Neuronal stem cell (in vitro differentiated cells): Measurements from ENCODE around the gene CCDC47.

Source experiments
- DNase-seq: peaks from one replicate; pipeline ENCODE4 v3.0.0-alpha.2; 2013; ENCODE audit warnings: low spot score
- H2AFZ ChIP-seq: one replicate; pipeline ENCODE4 v1.6.1; 2013; ENCODE audit warnings: mild to moderate bottlenecking, low read length, inconsistent platforms
- H2AK5ac ChIP-seq: 2 replicates; pipeline ENCODE4 v1.6.1; 2013; ENCODE audit warnings: low read depth, mild to moderate bottlenecking, inconsistent platforms, low read length, moderate library complexity, mixed read lengths
- H2BK120ac ChIP-seq: 2 replicates; pipeline ENCODE4 v1.6.1; 2013; ENCODE audit warnings: low read depth, mild to moderate bottlenecking, inconsistent platforms, low read length, moderate library complexity, mixed read lengths
- H2BK12ac ChIP-seq: one replicate; pipeline ENCODE4 v1.6.1; 2013; ENCODE audit warnings: low read length, inconsistent platforms
- H2BK15ac ChIP-seq: 2 replicates; pipeline ENCODE4 v1.6.1; 2013; ENCODE audit warnings: mild to moderate bottlenecking, low read length, inconsistent platforms, mixed read lengths
- H2BK5ac ChIP-seq: one replicate; pipeline ENCODE4 v1.6.1; 2013; ENCODE audit warnings: inconsistent platforms, mild to moderate bottlenecking, low read length, moderate library complexity
- H3K14ac ChIP-seq: one replicate; pipeline ENCODE4 v1.6.1; 2013; ENCODE audit warnings: low read length, inconsistent platforms
- H3K18ac ChIP-seq: 2 replicates; pipeline ENCODE4 v1.6.1; 2013; ENCODE audit warnings: low read length, inconsistent platforms
- H3K23ac ChIP-seq: 2 replicates; pipeline ENCODE4 v1.6.1; 2013; ENCODE audit warnings: low read depth, mild to moderate bottlenecking, mixed read lengths, low read length, inconsistent platforms; ENCODE audit not compliant: poor library complexity
- H3K27ac ChIP-seq: replicated peaks from 3 replicates; pipeline ENCODE4 v1.5.1; 2013; ENCODE audit warnings: low read length, inconsistent platforms
- H3K27me3 ChIP-seq, 3 experiments: 2 replicates each; pipeline ENCODE4 v1.6.1; 2013; ENCODE audit warnings: low read length in 3 of 3, mild to moderate bottlenecking in 2 of 3, inconsistent platforms in 1 of 3, low read depth in 1 of 3, mixed read lengths in 1 of 3, moderate library complexity in 1 of 3; ENCODE audit not compliant: control insufficient read depth in 3 of 3, insufficient read depth in 3 of 3
- H3K36me3 ChIP-seq, 2 donors: replicated peaks in 1 of 2; 2 replicates each; pipeline ENCODE4 v1.6.1; 2013; ENCODE audit warnings: low read length in 2 of 2; ENCODE audit not compliant: control insufficient read depth in 2 of 2, insufficient read depth in 2 of 2
- H3K4ac ChIP-seq: 2 replicates; pipeline ENCODE4 v1.6.1; 2013; ENCODE audit warnings: inconsistent platforms, mild to moderate bottlenecking, low read length, moderate library complexity
- H3K4me1 ChIP-seq, 2 donors: 1 replicate in 1 of 2; 2 replicates in 1 of 2; pipeline ENCODE4 v1.6.1; 2013; ENCODE audit warnings: low read length in 2 of 2, low read depth in 1 of 2; ENCODE audit not compliant: control insufficient read depth in 2 of 2, insufficient read depth in 1 of 2
- H3K4me2 ChIP-seq: one replicate; pipeline ENCODE4 v1.6.1; 2013; ENCODE audit warnings: mild to moderate bottlenecking, low read length, inconsistent platforms; ENCODE audit not compliant: insufficient read depth, poor library complexity, severe bottlenecking
- H3K4me3 ChIP-seq, 2 donors: 2 replicates each; pipeline ENCODE4 v1.5.1; 2013; ENCODE audit warnings: low read length in 2 of 2, mild to moderate bottlenecking in 2 of 2, inconsistent platforms in 1 of 2, moderate library complexity in 1 of 2
- H3K79me1 ChIP-seq: one replicate; pipeline ENCODE4 v1.6.1; 2013; ENCODE audit warnings: low read depth, mild to moderate bottlenecking, inconsistent platforms, low read length, moderate library complexity
- H3K9ac ChIP-seq: one replicate; pipeline ENCODE4 v1.6.1; 2013; ENCODE audit warnings: mild to moderate bottlenecking, low read depth, low read length, inconsistent platforms; ENCODE audit not compliant: poor library complexity
- H3K9me3 ChIP-seq, 2 donors: replicated peaks in 1 of 2; 2 replicates each; pipeline versions ENCODE3 to v1.6.1; 2013; ENCODE audit warnings: low read length in 2 of 2, mild to moderate bottlenecking in 2 of 2, inconsistent platforms in 1 of 2, low read depth in 1 of 2, mixed read lengths in 1 of 2, moderate library complexity in 1 of 2; ENCODE audit not compliant: control insufficient read depth in 2 of 2, insufficient read depth in 1 of 2
- H4K8ac ChIP-seq: one replicate; pipeline ENCODE4 v1.6.1; 2013; ENCODE audit warnings: low read depth, mild to moderate bottlenecking, inconsistent platforms, low read length, moderate library complexity
- H4K91ac ChIP-seq: one replicate; pipeline ENCODE4 v1.6.1; 2013; ENCODE audit warnings: low read length, low read depth, mild to moderate bottlenecking, inconsistent platforms; ENCODE audit not compliant: poor library complexity
- WGBS, 2 donors: extraction: QIAGEN DNeasy Blood & Tissue Kit; methylation state at CpG; one replicate each; pipeline ENCODE4 v1.1.7; 2013; ENCODE audit warnings: missing lambda C conversion rate in 2 of 2, mixed read lengths in 1 of 2; ENCODE audit not compliant: insufficient read length in 2 of 2, insufficient replicate concordance in 1 of 2; ENCODE audit errors: extremely low coverage in 2 of 2; 5-methylcytosine and 5-hydroxymethylcytosine counted together

The CCDC47 gene

GRCh38 chr17:63699638-63700527 lies 73.5 kb downstream of the CCDC47 start, which contains the start of gene LIMD2:
Gene LIMD2, minus strand, starts transcription at chr17:63700125. Its CDS starts 827 bp downstream, at chr17:63699298.
- H2BK12ac ChIP-seq = peak within 1 kb of the TSS; percentile 68
- peak within 1 kb of the TSS; percentile 59 to 87 for H3K4me3 ChIP-seq
- peak within 1 kb of the TSS; percentile 52 for H4K8ac ChIP-seq
- peak within 1 kb of the TSS; percentile 86 for H2BK15ac ChIP-seq
- H3K79me1 ChIP-seq = peaks cover 5% of the 10 kb centered on the region
- WGBS, 2 donors = no CpG with 5 or more reads among the region's 133 CpGs
- peak within 1 kb of the TSS; percentile 69 for H3K4ac ChIP-seq
- H3K18ac ChIP-seq = peak within 1 kb of the TSS; percentile 100
- H2BK120ac ChIP-seq = peak within 1 kb of the TSS; percentile 74
- H2AK5ac ChIP-seq = peak within 1 kb of the TSS; percentile 92
- peak within 1 kb of the TSS; percentile 74 for H4K91ac ChIP-seq
- peaks cover 21 to 66% of the 10 kb centered on the region in 2 donors for H3K36me3 ChIP-seq
- no peaks in the 10 kb centered on the region for H3K9me3 ChIP-seq
- peak within 1 kb of the TSS; percentile 92 for H2AFZ ChIP-seq
- peak within 1 kb of the TSS; percentile 92 for H3K23ac ChIP-seq
- H3K4me2 ChIP-seq = peak within 1 kb of the TSS; percentile 96
- H3K9ac ChIP-seq = peak within 1 kb of the TSS; percentile 97
- peaks cover 2 to 16% of the 10 kb centered on the region in 2 donors for H3K4me1 ChIP-seq
- peak; percentile 65 for DNase-seq
- H3K14ac ChIP-seq = peak within 1 kb of the TSS; percentile 97
- H3K27ac ChIP-seq = peak within 1 kb of the TSS; percentile 92
- peaks cover 0 to 7% (median 0%) of the 10 kb centered on the region in 3 experiments for H3K27me3 ChIP-seq
- H2BK5ac ChIP-seq = peak within 1 kb of the TSS; percentile 93

DNA sequence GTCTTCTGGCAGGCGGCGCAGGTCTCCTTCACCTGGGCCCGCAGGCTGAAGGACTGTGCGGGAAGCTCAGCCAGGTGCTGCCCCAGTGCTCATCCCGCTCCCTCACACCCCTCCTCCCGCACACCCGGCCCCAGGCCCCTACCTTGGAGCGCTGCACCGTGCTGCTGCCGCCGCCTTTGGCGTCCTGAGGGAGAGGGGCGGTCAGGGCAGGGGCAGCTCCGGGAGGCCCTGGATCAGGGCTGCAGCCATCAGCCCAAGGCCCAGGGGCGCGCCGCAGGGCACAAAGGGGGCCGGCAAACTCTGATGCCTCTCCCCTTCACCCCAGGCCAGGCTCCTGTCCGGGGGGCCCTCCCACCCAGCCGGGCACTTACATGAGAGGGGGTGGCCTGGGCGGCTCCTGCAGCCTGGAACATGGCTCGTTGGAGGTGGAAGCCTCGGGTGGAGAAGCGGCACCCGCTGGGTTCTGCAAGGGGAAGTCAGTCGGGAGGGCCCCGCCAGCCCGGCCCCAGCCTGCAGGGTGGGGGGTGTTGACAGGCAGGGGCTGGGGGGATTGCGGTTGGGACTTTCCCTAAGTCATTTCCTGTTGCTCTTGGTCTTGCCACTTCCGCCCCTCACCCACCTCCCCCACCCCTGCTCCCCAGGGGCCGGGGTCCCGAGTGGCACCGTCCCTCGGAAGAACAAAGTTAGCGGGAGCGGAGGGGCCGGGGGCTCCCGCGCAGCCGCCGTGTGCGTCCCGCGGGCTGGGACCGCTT lies 74.3 kb downstream of the CCDC47 start:
- no peak for DNase-seq

GRCh38 chr17:63698381-63698885 lies 75.0 kb downstream of the CCDC47 start:
- no peak overlapping the region for H4K91ac ChIP-seq
- WGBS, 2 donors = no CpG with 5 or more reads among the region's 24 CpGs
- H3K4me1 ChIP-seq = peaks cover 2 to 17% of the 10 kb centered on the region in 2 donors
- H2BK12ac ChIP-seq = no peak overlapping the region
- no peak overlapping the region for H3K27ac ChIP-seq
- H3K14ac ChIP-seq = no peak overlapping the region
- no peak for DNase-seq
- H2AK5ac ChIP-seq = peak overlapping the region; percentile 89
- no peak overlapping the region for H3K23ac ChIP-seq
- H2BK5ac ChIP-seq = no peak overlapping the region
- H3K4me2 ChIP-seq = peak overlapping the region; percentile 79
- H2BK120ac ChIP-seq = no peak overlapping the region
- peak overlapping the region; percentile 59 to 84 for H3K4me3 ChIP-seq
- H3K36me3 ChIP-seq = peaks cover 14 to 66% of the 10 kb centered on the region in 2 donors
- H4K8ac ChIP-seq = no peak overlapping the region
- no peak overlapping the region for H3K4ac ChIP-seq
- peaks cover 5% of the 10 kb centered on the region for H3K79me1 ChIP-seq
- H3K9ac ChIP-seq = peak overlapping the region; percentile 75
- peaks cover 0 to 7% (median 0%) of the 10 kb centered on the region in 3 experiments for H3K27me3 ChIP-seq
- H3K9me3 ChIP-seq = no peaks in the 10 kb centered on the region
- H3K18ac ChIP-seq = peak overlapping the region; percentile 74
- no peak overlapping the region for H2AFZ ChIP-seq
- H2BK15ac ChIP-seq = no peak overlapping the region

More for the DNA sequence above, 74.3 kb downstream of the CCDC47 start:
- no peak overlapping the region for H3K23ac ChIP-seq
- peak overlapping the region; percentile 79 for H3K4me2 ChIP-seq
- peak overlapping the region; percentile 30 for H2BK15ac ChIP-seq
- peak overlapping the region; percentile 89 for H2AK5ac ChIP-seq
- no peak overlapping the region for H3K27ac ChIP-seq
- H3K36me3 ChIP-seq = peaks cover 18 to 66% of the 10 kb centered on the region in 2 donors
- peak overlapping the region; percentile 59 to 84 for H3K4me3 ChIP-seq
- peaks cover 2 to 19% of the 10 kb centered on the region in 2 donors for H3K4me1 ChIP-seq
- peak overlapping the region; percentile 65 for H3K14ac ChIP-seq
- no peak overlapping the region for H4K91ac ChIP-seq
- peak overlapping the region; percentile 87 for H3K18ac ChIP-seq
- peaks cover 0 to 7% (median 0%) of the 10 kb centered on the region in 3 experiments for H3K27me3 ChIP-seq
- no peak overlapping the region for H2BK5ac ChIP-seq
- peak overlapping the region; percentile 92 for H2AFZ ChIP-seq
- H4K8ac ChIP-seq = no peak overlapping the region
- no peak overlapping the region for H3K4ac ChIP-seq
- peak overlapping the region; percentile 75 for H3K9ac ChIP-seq
- no CpG with 5 or more reads among the region's 45 CpGs for WGBS, 2 donors
- H2BK120ac ChIP-seq = no peak overlapping the region
- no peaks in the 10 kb centered on the region for H3K9me3 ChIP-seq
- H2BK12ac ChIP-seq = no peak overlapping the region
- peaks cover 5% of the 10 kb centered on the region for H3K79me1 ChIP-seq
